K562 (cell line): ENCODE results near the gene BBS5. TPM values are rescaled to one million over a fixed set of nuclear protein-coding genes. Genes with fewer than 3 reads are reported as not detected.

Source experiments
- FOXP1 ChIP-seq: sonication (generic); formaldehyde crosslinking; IDR thresholded peaks from 2 replicates; pipeline ENCODE4 v1.8.0; 2022; ENCODE audit warnings: mild to moderate bottlenecking, missing genetic modification reagents
- MEF2A ChIP-seq: IDR thresholded peaks from 2 replicates; pipeline ENCODE4 v1.6.1; 2011; ENCODE audit warnings: low read depth, mild to moderate bottlenecking, low read length, moderate library complexity; ENCODE audit not compliant: control insufficient read depth
- MYC ChIP-seq, 2 experiments: fragments of 250-450 bp in 1 of 2; sonication (Bioruptor Pico) in 1 of 2; IDR thresholded peaks; 2 replicates each; pipeline versions ENCODE4 v1.5.1 to v1.6.1; 2012 to 2021; ENCODE audit warnings: low read depth in 2 of 2, borderline replicate concordance in 1 of 2, improper control_type of control experiment in 1 of 2, low read length in 1 of 2, mild to moderate bottlenecking in 1 of 2, moderate library complexity in 1 of 2
- RAD51 ChIP-seq: fragments of 450-650 bp; IDR thresholded peaks from 2 replicates; pipeline ENCODE4 v1.7.1; 2016; ENCODE audit warnings: low read depth, mild to moderate bottlenecking, borderline replicate concordance
- ZKSCAN8 ChIP-seq: fragments of 200-800 bp; sonication (Bioruptor generic); IDR thresholded peaks from 2 replicates; pipeline ENCODE4 v1.6.1; 2016; ENCODE audit warnings: missing genetic modification characterization, missing compliant biosample characterization
- polyA plus RNA-seq, 8 experiments: library from polyadenylated mRNA; depleted of rRNA in 4 of 8; stranded (reverse) in 5 of 8; unstranded in 3 of 8; fragments of >200 nt; fragmentation: Nextera tagmentation in 2 of 8; fragmentation: Illumina TruSeq in 1 of 8; extraction: Ambion mirVana in 2 of 8; extraction: Trizol in 1 of 8; gene quantifications; 2 replicates each; pipeline versions ENCODE4 v1.2.1 to v1.2.3, GENCODE V29; 2011 to 2014; ENCODE audit warnings: inconsistent platforms in 1 of 8, missing spikeins in 1 of 8
- total RNA-seq, 7 experiments: library from RNA; depleted of rRNA in 6 of 7; stranded (reverse); fragments of >200 nt in 6 of 7; fragmentation: Illumina TruSeq in 2 of 7; extraction: Trizol in 2 of 7; gene quantifications; 2 replicates each; pipeline versions ENCODE4 v1.2.1 to v1.2.3, GENCODE V29; 2011 to 2021; ENCODE audit warnings: low replicate concordance in 1 of 7
- TF ChIP-seq, protein P1 (sequence below), 2 experiments: fragments of 450-650 bp; IDR thresholded peaks; 2 replicates each; pipeline ENCODE4 v1.6.1; 2018; ENCODE audit warnings: mild to moderate bottlenecking in 2 of 2, low read depth in 1 of 2; ENCODE audit not compliant: partially characterized antibody in 2 of 2

Gene BBS5
- total and polyA plus RNA-seq, 9 of the 15 experiments (the other 6 are each of a cell fraction or from before 2014, with no cell fraction given) = 0.48 to 6.9 (median 4.3) TPM

DNA sequence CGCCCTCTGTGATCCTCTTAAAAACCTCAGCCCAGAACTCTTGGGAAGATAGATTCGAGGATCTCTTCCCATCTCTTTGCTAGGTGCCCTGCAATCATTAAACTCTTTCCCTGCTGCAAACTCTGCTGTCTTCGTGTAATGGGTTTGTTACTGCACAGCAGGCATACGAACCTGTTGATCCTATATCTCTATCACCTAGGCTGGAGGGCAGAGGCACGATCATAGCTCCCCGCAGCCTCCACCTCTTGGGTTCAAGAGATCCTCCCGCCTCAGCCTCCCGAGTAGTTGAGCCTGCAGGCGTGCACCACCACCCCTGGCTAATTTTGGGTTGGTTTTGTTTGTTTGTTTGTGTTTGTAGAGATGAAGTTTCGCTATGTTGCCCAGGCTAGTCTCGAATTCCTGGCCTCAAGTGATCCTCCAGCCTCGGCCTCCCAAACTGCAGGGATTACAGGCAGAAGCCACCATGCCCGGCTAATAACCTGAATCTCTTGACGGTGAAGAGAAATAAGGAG lies 493 bp upstream of the BBS5 start (continued):
- no peak for TF ChIP-seq FOXP1 (CRISPR knock-in tag)
- no peak for TF ChIP-seq RAD51
- TF ChIP-seq, protein P1, sequence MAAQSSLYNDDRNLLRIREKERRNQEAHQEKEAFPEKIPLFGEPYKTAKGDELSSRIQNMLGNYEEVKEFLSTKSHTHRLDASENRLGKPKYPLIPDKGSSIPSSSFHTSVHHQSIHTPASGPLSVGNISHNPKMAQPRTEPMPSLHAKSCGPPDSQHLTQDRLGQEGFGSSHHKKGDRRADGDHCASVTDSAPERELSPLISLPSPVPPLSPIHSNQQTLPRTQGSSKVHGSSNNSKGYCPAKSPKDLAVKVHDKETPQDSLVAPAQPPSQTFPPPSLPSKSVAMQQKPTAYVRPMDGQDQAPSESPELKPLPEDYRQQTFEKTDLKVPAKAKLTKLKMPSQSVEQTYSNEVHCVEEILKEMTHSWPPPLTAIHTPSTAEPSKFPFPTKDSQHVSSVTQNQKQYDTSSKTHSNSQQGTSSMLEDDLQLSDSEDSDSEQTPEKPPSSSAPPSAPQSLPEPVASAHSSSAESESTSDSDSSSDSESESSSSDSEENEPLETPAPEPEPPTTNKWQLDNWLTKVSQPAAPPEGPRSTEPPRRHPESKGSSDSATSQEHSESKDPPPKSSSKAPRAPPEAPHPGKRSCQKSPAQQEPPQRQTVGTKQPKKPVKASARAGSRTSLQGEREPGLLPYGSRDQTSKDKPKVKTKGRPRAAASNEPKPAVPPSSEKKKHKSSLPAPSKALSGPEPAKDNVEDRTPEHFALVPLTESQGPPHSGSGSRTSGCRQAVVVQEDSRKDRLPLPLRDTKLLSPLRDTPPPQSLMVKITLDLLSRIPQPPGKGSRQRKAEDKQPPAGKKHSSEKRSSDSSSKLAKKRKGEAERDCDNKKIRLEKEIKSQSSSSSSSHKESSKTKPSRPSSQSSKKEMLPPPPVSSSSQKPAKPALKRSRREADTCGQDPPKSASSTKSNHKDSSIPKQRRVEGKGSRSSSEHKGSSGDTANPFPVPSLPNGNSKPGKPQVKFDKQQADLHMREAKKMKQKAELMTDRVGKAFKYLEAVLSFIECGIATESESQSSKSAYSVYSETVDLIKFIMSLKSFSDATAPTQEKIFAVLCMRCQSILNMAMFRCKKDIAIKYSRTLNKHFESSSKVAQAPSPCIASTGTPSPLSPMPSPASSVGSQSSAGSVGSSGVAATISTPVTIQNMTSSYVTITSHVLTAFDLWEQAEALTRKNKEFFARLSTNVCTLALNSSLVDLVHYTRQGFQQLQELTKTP (IDR thresholded peaks at IDR 0.05; ENCODE audit: low read depth in 1 of 2, partially characterized antibody in 2 of 2) = no peak
- no peak for TF ChIP-seq ZKSCAN8 (CRISPR knock-in tag)
- no peak for TF ChIP-seq MYC (IDR thresholded peaks at IDR 0.05; ENCODE audit: low read depth, low read length)
- TF ChIP-seq MYC (CRISPR knock-in tag; IDR thresholded peaks at IDR 0.05; ENCODE audit: borderline replicate concordance, low read depth) = no peak
- no peak for TF ChIP-seq MEF2A
- TF ChIP-seq, all 486 proteins: peak for 14
